ENCODE measurements around the gene TMEM140.
A peak's percentile ranks its signal among the peaks of the same experiment; 100 is the strongest.
"Not testable (repeated sequence)": the region's sequence is repeated elsewhere in the genome, so short reads cannot be mapped to it uniquely, and the experiment has no call there.

Gene TMEM140

GRCh38 chr7:135159359-135160085 lies 11.7 kb downstream of the TMEM140 start:
- DNase-seq = no peak

- DNase-seq = no peak
Measured at GRCh38 chr7:135160098-135160857, 12.4 kb downstream of the TMEM140 start.

GRCh38 chr7:135160858-135161653 lies 13.2 kb downstream of the TMEM140 start:
- DNase-seq = no peak

GRCh38 chr7:135161669-135162068 lies 13.8 kb downstream of the TMEM140 start:
- DNase-seq = no peak

GRCh38 chr7:135162382-135163001 lies 14.6 kb downstream of the TMEM140 start:
- no peak for DNase-seq

GRCh38 chr7:135164357-135165061 lies 16.6 kb downstream of the TMEM140 start:
- no peak for DNase-seq

GRCh38 chr7:135165862-135166261 lies 18.0 kb downstream of the TMEM140 start:
- DNase-seq = no peak

GRCh38 chr7:135166338-135166990 lies 18.6 kb downstream of the TMEM140 start:
- no peak for DNase-seq

- DNase-seq = no peak
Measured at GRCh38 chr7:135167365-135167917, 19.6 kb downstream of the TMEM140 start.

- peak; percentile 52 for DNase-seq
Measured at GRCh38 chr7:135168001-135168400, 20.1 kb downstream of the TMEM140 start.

GRCh38 chr7:135168489-135169140 lies 20.7 kb downstream of the TMEM140 start:
- DNase-seq = no peak

GRCh38 chr7:135169141-135169963 lies 21.5 kb downstream of the TMEM140 start:
- DNase-seq = peak; percentile 69

- no peak for DNase-seq
Measured at GRCh38 chr7:135169964-135170273, 22.0 kb downstream of the TMEM140 start.

- DNase-seq = peak; percentile 92
Measured at GRCh38 chr7:135170274-135170997, 22.6 kb downstream of the TMEM140 start, which contains the start of gene CYREN. TSS of gene CYREN (minus strand) at chr7:135170707. CDS start at chr7:135168922, 1,785 bp downstream.

GRCh38 chr7:135170998-135171481 lies 23.2 kb downstream of the TMEM140 start:
- DNase-seq = not testable (repeated sequence)

- not testable (repeated sequence) for DNase-seq
Measured at GRCh38 chr7:135171581-135172291, 23.9 kb downstream of the TMEM140 start.

- DNase-seq = not testable (repeated sequence)
Measured at GRCh38 chr7:135173916-135174315, 26.0 kb downstream of the TMEM140 start.

GRCh38 chr7:135174941-135175340 lies 27.1 kb downstream of the TMEM140 start:
- no peak for DNase-seq

All from CD4-positive, alpha-beta T cell treated with Interleukin-15 for 1 hour (primary cell).